ENCODE data around the gene SEPTIN5.
A peak's percentile ranks its signal among the peaks of the same experiment; 100 is the strongest.
"Not testable (repeated sequence)": the region's sequence is repeated elsewhere in the genome, so short reads cannot be mapped to it uniquely, and the experiment has no call there.

Gene SEPTIN5

DNA sequence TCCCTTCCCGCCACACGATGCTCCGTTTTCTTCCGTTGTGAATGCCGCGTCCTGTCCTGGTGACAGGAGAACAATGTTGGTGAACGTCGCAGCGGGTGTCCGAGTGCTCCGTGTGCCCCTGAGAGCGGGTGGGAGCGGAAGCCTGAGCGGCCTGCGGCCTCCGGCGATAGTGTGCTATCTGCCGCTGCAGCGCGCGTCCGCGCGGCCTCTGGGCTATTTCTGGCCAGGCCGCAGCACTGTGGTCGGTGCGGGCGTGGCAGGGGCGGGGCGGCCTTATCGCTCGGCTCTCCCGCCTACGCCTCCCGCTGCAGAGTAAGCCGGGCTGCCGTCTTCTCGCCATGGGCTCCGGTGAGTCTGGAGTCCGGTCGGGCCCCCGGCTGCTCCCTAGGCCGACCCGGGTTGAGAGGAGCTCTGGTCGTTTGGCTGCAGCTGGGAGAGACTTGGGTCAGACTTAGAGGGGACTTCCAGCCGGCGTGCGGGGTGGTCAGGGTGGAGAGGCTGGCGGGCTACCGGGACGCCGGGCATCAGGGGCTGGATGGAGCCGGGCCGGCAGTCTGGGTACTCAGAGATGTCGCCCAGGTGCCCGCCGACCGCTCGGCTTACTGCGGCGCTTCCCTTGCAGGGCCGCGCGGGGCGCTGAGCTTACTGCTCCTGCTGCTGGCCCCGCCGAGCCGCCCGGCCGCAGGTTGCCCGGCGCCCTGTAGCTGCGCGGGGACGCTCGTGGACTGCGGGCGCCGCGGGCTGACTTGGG, 9.1 kb downstream of the SEPTIN5 start, which contains the start of gene GP1BB:
Gene GP1BB (plus strand): TSS at position 308 of the 751 bp plus-strand sequence. CDS start 31 bp downstream, at position 339.
- DNase-seq = no peak
- Histone ChIP-seq H3K4me3 (ENCODE audit: low read depth, low read length) (no peak within 1 kb of the TSS), H3K36me3 (peaks cover 40% of the 10 kb centered on the region), H3K27ac (no peak within 1 kb of the TSS), H3K27me3 (ENCODE audit: insufficient read depth, low read depth, severe bottlenecking) (no peaks in the 10 kb centered on the region), H3K9me3 (ENCODE audit: severe bottlenecking) (no peaks in the 10 kb centered on the region)
- TF ChIP-seq, protein P1, sequence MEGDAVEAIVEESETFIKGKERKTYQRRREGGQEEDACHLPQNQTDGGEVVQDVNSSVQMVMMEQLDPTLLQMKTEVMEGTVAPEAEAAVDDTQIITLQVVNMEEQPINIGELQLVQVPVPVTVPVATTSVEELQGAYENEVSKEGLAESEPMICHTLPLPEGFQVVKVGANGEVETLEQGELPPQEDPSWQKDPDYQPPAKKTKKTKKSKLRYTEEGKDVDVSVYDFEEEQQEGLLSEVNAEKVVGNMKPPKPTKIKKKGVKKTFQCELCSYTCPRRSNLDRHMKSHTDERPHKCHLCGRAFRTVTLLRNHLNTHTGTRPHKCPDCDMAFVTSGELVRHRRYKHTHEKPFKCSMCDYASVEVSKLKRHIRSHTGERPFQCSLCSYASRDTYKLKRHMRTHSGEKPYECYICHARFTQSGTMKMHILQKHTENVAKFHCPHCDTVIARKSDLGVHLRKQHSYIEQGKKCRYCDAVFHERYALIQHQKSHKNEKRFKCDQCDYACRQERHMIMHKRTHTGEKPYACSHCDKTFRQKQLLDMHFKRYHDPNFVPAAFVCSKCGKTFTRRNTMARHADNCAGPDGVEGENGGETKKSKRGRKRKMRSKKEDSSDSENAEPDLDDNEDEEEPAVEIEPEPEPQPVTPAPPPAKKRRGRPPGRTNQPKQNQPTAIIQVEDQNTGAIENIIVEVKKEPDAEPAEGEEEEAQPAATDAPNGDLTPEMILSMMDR (IDR thresholded peaks at IDR 0.05; ENCODE audit: low read depth, low read length) = no peak

DNA sequence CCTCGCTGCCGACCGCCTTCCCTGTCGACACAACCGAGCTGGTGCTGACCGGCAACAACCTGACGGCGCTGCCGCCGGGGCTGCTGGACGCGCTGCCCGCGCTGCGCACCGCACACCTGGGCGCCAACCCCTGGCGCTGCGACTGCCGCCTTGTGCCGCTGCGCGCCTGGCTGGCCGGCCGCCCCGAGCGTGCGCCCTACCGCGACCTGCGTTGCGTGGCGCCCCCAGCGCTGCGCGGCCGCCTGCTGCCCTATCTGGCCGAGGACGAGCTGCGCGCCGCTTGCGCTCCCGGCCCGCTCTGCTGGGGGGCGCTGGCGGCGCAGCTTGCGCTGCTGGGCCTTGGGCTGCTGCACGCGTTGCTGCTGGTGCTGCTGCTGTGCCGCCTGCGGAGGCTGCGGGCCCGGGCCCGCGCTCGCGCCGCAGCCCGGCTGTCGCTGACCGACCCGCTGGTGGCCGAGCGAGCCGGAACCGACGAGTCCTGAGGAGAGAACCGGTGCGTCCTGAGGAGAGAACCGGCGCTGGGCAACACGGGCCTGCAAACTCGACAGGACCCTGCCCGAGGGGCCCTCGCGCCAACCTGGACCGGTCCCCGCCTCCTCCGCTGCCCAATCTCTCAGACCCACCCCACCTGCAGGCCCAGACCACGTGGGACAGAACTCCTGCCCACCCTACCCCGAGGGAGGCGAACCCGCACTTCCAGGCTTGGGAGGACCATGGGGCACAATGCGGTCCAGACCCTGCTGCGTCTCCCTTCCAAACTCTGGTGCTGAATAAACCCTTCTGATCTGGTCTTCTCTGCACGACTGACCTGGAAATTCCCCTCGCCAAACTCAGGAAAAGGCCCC, 9.9 kb downstream of the SEPTIN5 start:
- peaks cover 39% of the 10 kb centered on the region for H3K36me3 ChIP-seq
- H3K27me3 ChIP-seq (ENCODE audit: insufficient read depth, low read depth, severe bottlenecking) = no peaks in the 10 kb centered on the region
- no peak for DNase-seq
- TF ChIP-seq, protein P1 (IDR thresholded peaks at IDR 0.05; ENCODE audit: low read depth, low read length) = no peak
- H3K4me3 ChIP-seq (ENCODE audit: low read depth, low read length) = no peak overlapping the region
- no peak overlapping the region for H3K27ac ChIP-seq
- no peaks in the 10 kb centered on the region for H3K9me3 ChIP-seq (ENCODE audit: severe bottlenecking)

DNA sequence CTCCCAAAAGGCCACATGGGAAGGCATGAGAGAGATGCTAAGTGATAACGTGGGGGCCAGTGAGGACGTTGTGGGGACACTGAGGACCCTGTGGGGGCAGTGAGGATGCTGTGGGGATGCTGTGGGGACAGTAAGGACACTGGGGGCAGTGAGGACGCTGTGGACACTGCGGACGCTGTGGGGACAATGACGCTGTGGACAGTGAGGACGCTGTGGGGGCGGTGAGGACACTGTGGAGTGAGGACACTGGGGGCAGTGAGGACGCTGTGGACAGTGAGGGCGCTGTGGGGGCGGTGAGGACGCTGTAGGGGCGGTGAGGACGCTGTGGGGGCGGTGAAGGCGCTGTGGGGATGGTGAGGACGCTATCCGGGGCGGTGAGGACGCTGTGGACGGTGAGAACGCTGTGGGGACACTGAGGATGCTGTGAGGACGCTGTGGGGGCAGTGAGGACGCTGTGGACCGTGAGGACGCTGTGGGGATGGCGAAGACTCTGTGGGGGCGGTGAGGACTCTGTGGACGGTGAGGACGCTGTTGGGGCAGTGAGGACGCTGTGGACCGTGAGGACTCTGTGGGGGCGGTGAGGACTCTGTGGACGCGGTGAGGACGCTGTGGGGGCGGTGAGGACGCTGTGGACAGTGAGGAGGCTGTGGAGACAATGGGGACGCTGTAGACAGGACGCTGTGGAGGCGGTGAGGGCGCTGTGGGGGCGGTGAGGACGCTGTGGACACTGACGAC, 10.8 kb downstream of the SEPTIN5 start:
- Histone ChIP-seq H3K27me3 (ENCODE audit: insufficient read depth, low read depth, severe bottlenecking) (no peaks in the 10 kb centered on the region), H3K4me3 (ENCODE audit: low read depth, low read length) (no peak overlapping the region), H3K36me3 (peaks cover 31% of the 10 kb centered on the region), H3K27ac (no peak overlapping the region), H3K9me3 (ENCODE audit: severe bottlenecking) (no peaks in the 10 kb centered on the region)
- TF ChIP-seq, protein P1 (IDR thresholded peaks at IDR 0.05; ENCODE audit: low read depth, low read length) = no peak
- no peak for DNase-seq

DNA sequence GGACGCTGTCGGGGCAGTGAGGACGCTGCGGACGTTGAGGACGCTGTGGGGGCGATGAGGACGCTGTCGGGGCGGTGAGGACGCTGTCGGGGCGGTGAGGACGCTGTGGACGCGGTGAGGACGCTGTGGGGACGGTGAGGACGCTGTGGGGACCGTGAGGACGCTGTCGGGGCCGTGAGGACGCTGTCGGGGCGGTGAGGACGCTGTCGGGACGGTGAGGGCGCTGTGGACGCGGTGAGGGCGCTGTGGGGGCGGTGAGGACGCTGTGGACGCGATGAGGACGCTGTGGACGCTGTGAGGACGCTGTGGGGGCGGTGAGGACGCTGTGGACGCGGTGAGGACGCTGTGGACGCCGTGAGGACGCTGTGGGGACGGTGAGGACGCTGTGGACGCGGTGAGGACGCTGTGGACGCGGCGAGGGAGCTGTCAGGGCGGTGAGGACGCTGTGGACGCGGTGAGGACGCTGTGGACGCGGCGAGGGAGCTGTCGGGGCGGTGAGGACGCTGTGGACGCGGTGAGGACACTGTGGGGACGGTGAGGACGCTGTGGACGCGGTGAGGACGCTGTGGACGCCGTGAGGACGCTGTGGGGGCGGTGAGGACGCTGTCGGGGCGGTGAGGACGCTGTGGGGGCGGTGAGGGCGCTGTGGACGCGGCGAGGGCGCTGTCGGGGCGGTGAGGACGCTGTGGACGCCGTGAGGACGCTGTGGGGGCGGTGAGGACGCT, 11.9 kb downstream of the SEPTIN5 start:
- not testable (repeated sequence) for H3K9me3 ChIP-seq (ENCODE audit: severe bottlenecking); H3K4me3 ChIP-seq (ENCODE audit: low read depth, low read length); DNase-seq; H3K27me3 ChIP-seq (ENCODE audit: insufficient read depth, low read depth, severe bottlenecking); H3K27ac ChIP-seq
- peaks cover 21% of the 10 kb centered on the region for H3K36me3 ChIP-seq

DNA sequence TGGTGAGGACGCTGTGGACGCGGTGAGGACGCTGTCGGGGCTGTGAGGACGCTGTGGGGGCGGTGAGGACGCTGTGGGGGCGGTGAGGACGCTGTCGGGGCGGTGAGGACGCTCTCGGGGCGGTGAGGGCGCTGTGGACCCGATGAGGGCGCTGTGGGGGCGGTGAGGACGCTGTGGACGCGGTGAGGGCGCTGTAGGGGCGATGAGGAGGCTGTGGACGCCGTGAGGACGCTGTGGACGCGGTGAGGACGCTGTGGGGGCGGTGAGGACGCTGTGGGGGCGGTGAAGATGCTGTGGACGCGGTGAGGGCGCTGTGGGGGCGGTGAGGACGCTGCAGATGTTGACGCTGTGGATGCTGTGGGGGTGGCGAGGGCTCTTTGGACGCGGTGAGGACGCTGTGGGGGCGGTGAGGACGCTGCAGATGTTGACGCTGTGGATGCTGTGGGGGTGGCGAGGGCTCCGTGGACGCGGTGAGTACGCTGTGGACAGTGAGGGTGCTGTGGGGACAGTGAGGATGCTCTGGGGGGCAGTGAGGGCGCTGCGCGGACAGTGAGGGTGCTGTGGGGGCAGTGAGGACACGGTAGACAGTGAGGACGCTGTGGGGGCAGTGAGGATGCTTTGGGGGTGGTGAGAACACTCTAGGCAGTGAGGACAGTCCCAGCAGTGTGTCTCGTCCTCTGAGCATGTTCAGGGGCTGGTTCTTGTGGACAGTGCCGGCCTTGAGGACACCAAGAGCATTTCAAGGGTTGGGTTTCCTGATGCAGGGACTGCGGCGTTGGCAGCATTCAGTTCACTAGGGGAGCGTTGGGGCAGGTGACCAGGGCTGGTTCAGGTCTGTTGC, 13.2 kb downstream of the SEPTIN5 start:
- DNase-seq = no peak
- Histone ChIP-seq H3K36me3 (peaks cover 9% of the 10 kb centered on the region), H3K27ac (no peak overlapping the region), H3K27me3 (ENCODE audit: insufficient read depth, low read depth, severe bottlenecking) (no peaks in the 10 kb centered on the region), H3K4me3 (ENCODE audit: low read depth, low read length) (no peak overlapping the region), H3K9me3 (ENCODE audit: severe bottlenecking) (no peaks in the 10 kb centered on the region)
- TF ChIP-seq, protein P1 (IDR thresholded peaks at IDR 0.05; ENCODE audit: low read depth, low read length) = peak; percentile 26; the same call in 1 of the 2 replicates
